Uterus (tissue), 4 donors: ENCODE data around the gene CORO1C. TPM values are rescaled to one million over a fixed set of nuclear protein-coding genes. Genes with fewer than 3 reads are reported as not detected.

Experiments used
- DNase-seq, 2 donors: peaks; one replicate each; pipeline ENCODE4 v3.0.0-alpha.2; 2019 to 2020
- H3K27ac ChIP-seq, 2 donors: fragments of 200-600 bp; sonication (generic); 1 replicate in 1 of 2; 2 replicates in 1 of 2; pipeline ENCODE4 v1.5.1; 2016 to 2018
- H3K27me3 ChIP-seq, 2 donors: fragments of 200-600 bp; sonication (generic); one replicate each; pipeline ENCODE4 v1.5.1; 2018 to 2019; ENCODE audit warnings: control low read depth in 1 of 2
- H3K36me3 ChIP-seq, 2 donors: fragments of 200-600 bp; sonication (generic); one replicate each; pipeline ENCODE4 v1.5.1; 2019; ENCODE audit warnings: control low read depth in 1 of 2
- H3K4me1 ChIP-seq, 2 donors: fragments of 200-600 bp; sonication (generic); one replicate each; pipeline ENCODE4 v1.5.1; 2018 to 2019; ENCODE audit warnings: control low read depth in 1 of 2
- H3K4me3 ChIP-seq, 2 donors: fragments of 200-600 bp; sonication (generic); 1 replicate in 1 of 2; 2 replicates in 1 of 2; pipeline ENCODE4 v1.5.1; 2018 to 2019; ENCODE audit warnings: mild to moderate bottlenecking in 1 of 2
- H3K9me3 ChIP-seq, 2 donors: fragments of 200-600 bp; sonication (generic); one replicate each; pipeline ENCODE4 v1.5.1; 2019; ENCODE audit warnings: control low read depth in 1 of 2
- POLR2A ChIP-seq, 2 donors: fragments of 450-650 bp; IDR thresholded peaks; one replicate each; pipeline ENCODE4 v1.6.1; 2016; ENCODE audit warnings: antibody characterized with exemption in 2 of 2, mild to moderate bottlenecking in 1 of 2, moderate library complexity in 1 of 2
- intact Hi-C: fragments of 100-400 bp; cut with DNase I; formaldehyde crosslinking; loops from one replicate; pipeline ENCODE4 v1.15.1; 2023; ENCODE audit warnings: low total_unique reads
- total RNA-seq, 4 donors: library from RNA; depleted of rRNA in 3 of 4; stranded (reverse); fragments of >200 nt in 3 of 4; gene quantifications; one replicate each; pipeline versions ENCODE4 v1.1.0 to v1.2.4, GENCODE V29; 2014 to 2023
- TF ChIP-seq, protein P1 (sequence below), 4 experiments: fragments of 200-600 bp in 2 of 4; fragments of 450-650 bp in 2 of 4; sonication (generic) in 2 of 4; IDR thresholded peaks; one replicate each; pipeline ENCODE4 v1.5.1; 2016 to 2019; ENCODE audit warnings: antibody characterized with exemption in 4 of 4, mild to moderate bottlenecking in 2 of 4, moderate library complexity in 1 of 4
- donor health status: DM: yes; HTN: yes; CAD: no.

Gene CORO1C
- total RNA-seq, 4 donors from 2014 or later, result 129 to 357 (median 235) TPM

DNA sequence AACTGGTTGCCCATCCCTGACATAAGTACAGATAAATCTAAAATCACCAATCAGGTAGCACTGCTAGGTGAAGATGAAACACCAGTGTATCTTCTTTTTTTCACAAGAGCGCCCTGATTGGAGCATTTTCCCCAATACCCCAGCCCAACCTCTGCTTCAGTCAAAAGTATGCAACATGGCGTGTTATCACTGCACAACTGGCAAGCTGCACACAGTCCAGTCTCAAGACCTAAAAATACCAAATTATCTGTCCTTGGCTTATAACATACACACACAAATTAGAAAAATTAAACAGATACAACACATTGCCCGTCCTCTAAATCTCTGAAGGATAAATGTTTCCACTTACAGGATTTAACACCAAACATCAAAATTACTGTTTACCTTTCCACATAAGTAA lies 77.4 kb downstream of the CORO1C start:
- Histone ChIP-seq H3K4me3 (no peak overlapping the region), H3K36me3 (no peaks in the 10 kb centered on the region), H3K4me1 (peaks cover 5 to 6% of the 10 kb centered on the region in 2 donors), H3K27me3 (no peaks in the 10 kb centered on the region), H3K9me3 (no peaks in the 10 kb centered on the region), H3K27ac (no peak overlapping the region)
- DNase-seq, result no peak
- intact Hi-C loops, result no loop called here
- TF ChIP-seq, protein P1, sequence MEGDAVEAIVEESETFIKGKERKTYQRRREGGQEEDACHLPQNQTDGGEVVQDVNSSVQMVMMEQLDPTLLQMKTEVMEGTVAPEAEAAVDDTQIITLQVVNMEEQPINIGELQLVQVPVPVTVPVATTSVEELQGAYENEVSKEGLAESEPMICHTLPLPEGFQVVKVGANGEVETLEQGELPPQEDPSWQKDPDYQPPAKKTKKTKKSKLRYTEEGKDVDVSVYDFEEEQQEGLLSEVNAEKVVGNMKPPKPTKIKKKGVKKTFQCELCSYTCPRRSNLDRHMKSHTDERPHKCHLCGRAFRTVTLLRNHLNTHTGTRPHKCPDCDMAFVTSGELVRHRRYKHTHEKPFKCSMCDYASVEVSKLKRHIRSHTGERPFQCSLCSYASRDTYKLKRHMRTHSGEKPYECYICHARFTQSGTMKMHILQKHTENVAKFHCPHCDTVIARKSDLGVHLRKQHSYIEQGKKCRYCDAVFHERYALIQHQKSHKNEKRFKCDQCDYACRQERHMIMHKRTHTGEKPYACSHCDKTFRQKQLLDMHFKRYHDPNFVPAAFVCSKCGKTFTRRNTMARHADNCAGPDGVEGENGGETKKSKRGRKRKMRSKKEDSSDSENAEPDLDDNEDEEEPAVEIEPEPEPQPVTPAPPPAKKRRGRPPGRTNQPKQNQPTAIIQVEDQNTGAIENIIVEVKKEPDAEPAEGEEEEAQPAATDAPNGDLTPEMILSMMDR (IDR thresholded peaks at IDR 0.05), result no peak
- no peak for TF ChIP-seq POLR2A (IDR thresholded peaks at IDR 0.05)

DNA sequence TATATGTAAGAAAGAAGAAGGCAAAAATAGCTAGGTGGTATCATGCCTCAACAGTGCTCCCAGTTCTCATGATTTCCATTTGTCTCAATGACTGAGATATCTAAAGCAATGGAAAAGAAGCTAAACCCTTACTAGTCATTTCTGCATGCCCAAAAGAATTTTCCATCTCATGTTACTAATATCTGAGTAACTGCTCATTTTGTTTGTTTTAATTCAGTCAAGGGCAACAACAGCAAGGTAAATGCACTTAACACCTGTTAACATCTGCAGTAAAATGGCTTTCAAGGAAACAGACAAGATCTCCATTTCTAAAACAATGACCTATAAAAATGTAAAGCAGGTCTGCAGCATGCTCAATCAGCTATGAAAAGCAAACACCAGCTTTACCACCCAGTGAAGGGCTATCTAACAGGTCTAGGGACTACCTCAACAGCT lies 78.2 kb downstream of the CORO1C start:
- Histone ChIP-seq H3K4me3 (no peak overlapping the region), H3K9me3 (no peaks in the 10 kb centered on the region), H3K36me3 (no peaks in the 10 kb centered on the region), H3K27ac (no peak overlapping the region), H3K27me3 (no peaks in the 10 kb centered on the region), H3K4me1 (peaks cover 5 to 6% of the 10 kb centered on the region in 2 donors)
- intact Hi-C loops, result no loop called here
- no peak for DNase-seq
- no peak for TF ChIP-seq POLR2A (IDR thresholded peaks at IDR 0.05)

- Histone ChIP-seq H3K27me3 (no peaks in the 10 kb centered on the region), H3K9me3 (no peaks in the 10 kb centered on the region), H3K27ac (peak overlapping the region; percentile 58 to 68), H3K4me1 (peaks cover 5 to 6% of the 10 kb centered on the region in 2 donors), H3K36me3 (no peaks in the 10 kb centered on the region), H3K4me3 (no peak overlapping the region)
- no peak for TF ChIP-seq POLR2A (IDR thresholded peaks at IDR 0.05)
- TF ChIP-seq, protein P1 (IDR thresholded peaks at IDR 0.05), result no peak
- intact Hi-C loops, result no loop called here
- no peak for DNase-seq
Measured at GRCh38 chr12:108650083-108650482, 81.2 kb downstream of the CORO1C start.

DNA sequence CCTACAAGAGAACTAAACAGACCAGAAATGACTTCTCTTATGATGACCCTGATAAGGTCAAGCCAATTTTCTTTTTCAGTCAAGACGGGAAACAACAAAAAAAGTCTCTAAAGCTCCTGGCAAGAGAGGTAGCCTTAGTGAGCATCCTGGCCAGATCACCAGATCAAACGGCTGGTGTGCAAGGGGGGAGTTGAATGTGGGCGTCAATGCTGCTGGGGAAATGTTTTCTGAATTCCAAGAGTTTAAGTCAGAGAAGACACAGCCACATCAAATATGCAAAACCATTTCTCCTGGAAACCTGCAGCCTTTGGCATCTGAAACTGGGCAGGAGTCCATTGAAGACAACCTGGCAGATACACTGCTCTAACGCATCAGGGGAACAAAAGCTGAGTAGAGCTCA lies 81.6 kb downstream of the CORO1C start:
- Histone ChIP-seq H3K4me1 (peaks cover 5 to 6% of the 10 kb centered on the region in 2 donors), H3K27me3 (no peaks in the 10 kb centered on the region), H3K9me3 (no peaks in the 10 kb centered on the region), H3K36me3 (no peaks in the 10 kb centered on the region), H3K4me3 (no peak overlapping the region), H3K27ac (peak overlapping the region; percentile 58 to 68)
- no peak for DNase-seq
- intact Hi-C loops, result no loop called here
- no peak for TF ChIP-seq POLR2A (IDR thresholded peaks at IDR 0.05)
- TF ChIP-seq, protein P1 (IDR thresholded peaks at IDR 0.05), result no peak

- Histone ChIP-seq H3K27me3 (no peaks in the 10 kb centered on the region), H3K4me3 (no peak overlapping the region), H3K27ac (peak overlapping the region; percentile 58 to 68), H3K36me3 (no peaks in the 10 kb centered on the region), H3K4me1 (peaks cover 5 to 6% of the 10 kb centered on the region in 2 donors), H3K9me3 (no peaks in the 10 kb centered on the region)
- TF ChIP-seq POLR2A (IDR thresholded peaks at IDR 0.05), result no peak
- TF ChIP-seq, protein P1 (IDR thresholded peaks at IDR 0.05), result no peak
- intact Hi-C loops, result no loop called here
- no peak for DNase-seq
Measured at GRCh38 chr12:108649126-108649525, 82.2 kb downstream of the CORO1C start.

DNA sequence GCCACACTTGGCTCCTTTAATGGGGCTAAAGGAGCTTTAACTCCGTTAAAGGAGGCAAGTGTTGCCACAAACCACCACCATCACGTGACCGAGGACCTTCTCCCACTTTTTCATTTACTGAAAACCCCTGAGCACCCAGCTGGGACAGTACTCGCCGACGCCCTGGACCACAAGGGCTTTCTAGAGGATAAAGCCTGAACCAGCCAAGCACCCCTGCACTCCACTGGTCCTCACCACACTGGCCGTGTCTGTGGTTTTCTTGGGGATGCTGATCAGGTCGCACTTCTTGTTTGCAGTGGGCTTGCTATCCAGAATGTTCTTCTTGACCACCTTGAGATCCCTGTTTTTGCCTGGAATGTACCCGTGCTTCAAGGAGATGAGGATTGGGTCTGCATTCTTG lies 82.9 kb downstream of the CORO1C start:
- DNase-seq, result no peak
- peaks cover 5 to 6% of the 10 kb centered on the region in 2 donors for H3K4me1 ChIP-seq
- H3K36me3 ChIP-seq, result no peaks in the 10 kb centered on the region
- no peak for TF ChIP-seq POLR2A (IDR thresholded peaks at IDR 0.05)
- TF ChIP-seq, protein P1 (IDR thresholded peaks at IDR 0.05), result no peak
- intact Hi-C loops, result no loop called here
- H3K9me3 ChIP-seq, result no peaks in the 10 kb centered on the region
- no peaks in the 10 kb centered on the region for H3K27me3 ChIP-seq
- H3K27ac ChIP-seq, result peak overlapping the region; percentile 58 to 68
- H3K4me3 ChIP-seq, result no peak overlapping the region
